Peyer's patch (tissue), 4 donors: ENCODE measurements around the gene MAMSTR.

ENCODE experiments used
- CTCF ChIP-seq, 6 experiments: fragments of 450-650 bp in 4 of 6; fragments of 200-600 bp in 2 of 6; sonication (generic) in 1 of 6; IDR thresholded peaks; one replicate each; pipeline ENCODE4 v1.5.1; 2017 to 2019; ENCODE audit warnings: antibody characterized with exemption in 6 of 6, mild to moderate bottlenecking in 3 of 6, moderate library complexity in 1 of 6
- POLR2A ChIP-seq, 2 donors: fragments of 450-650 bp; IDR thresholded peaks; one replicate each; pipeline ENCODE4 v1.5.1; 2017; ENCODE audit warnings: antibody characterized with exemption in 2 of 2, mild to moderate bottlenecking in 2 of 2, moderate library complexity in 2 of 2

- TF ChIP-seq POLR2A (IDR thresholded peaks at IDR 0.05) (no peak), CTCF (IDR thresholded peaks at IDR 0.05) (no peak)
Observed at GRCh38 chr19:48668332-48668731, 51.2 kb downstream of the MAMSTR start.
